WI38 (cell line): ENCODE results near the gene CDK6.

Experiments
- H3K4me3 ChIP-seq: 2 replicates; pipeline ENCODE4 v1.5.1; 2011; ENCODE audit warnings: low read depth, mild to moderate bottlenecking, control low read depth, low read length
- CTCF ChIP-seq: IDR thresholded peaks from 2 replicates; pipeline ENCODE4 v1.5.1; 2012; ENCODE audit warnings: low read depth, mild to moderate bottlenecking, control low read depth, low read length

The CDK6 gene

DNA sequence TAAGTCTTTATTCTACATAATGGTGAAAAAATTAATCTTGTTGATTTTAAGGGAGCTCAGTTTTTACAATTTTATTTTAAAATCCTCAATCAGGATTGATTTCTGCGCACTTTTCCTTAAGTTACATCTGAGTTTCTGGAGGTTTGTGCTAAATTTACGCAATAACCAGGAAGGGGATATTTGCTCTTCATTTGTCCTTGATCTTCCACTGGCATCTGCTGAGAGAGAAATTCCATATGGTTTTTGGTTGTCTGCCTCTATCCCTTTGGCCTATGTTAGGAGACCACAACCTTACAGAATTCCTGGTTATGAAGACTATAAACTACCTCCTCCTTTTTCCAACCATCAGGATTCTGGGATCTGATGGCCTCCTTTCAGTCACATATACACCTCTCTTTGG is 20.1 kb upstream of the CDK6 start:
- no peak for TF ChIP-seq CTCF
- no peak overlapping the region for H3K4me3 ChIP-seq

DNA sequence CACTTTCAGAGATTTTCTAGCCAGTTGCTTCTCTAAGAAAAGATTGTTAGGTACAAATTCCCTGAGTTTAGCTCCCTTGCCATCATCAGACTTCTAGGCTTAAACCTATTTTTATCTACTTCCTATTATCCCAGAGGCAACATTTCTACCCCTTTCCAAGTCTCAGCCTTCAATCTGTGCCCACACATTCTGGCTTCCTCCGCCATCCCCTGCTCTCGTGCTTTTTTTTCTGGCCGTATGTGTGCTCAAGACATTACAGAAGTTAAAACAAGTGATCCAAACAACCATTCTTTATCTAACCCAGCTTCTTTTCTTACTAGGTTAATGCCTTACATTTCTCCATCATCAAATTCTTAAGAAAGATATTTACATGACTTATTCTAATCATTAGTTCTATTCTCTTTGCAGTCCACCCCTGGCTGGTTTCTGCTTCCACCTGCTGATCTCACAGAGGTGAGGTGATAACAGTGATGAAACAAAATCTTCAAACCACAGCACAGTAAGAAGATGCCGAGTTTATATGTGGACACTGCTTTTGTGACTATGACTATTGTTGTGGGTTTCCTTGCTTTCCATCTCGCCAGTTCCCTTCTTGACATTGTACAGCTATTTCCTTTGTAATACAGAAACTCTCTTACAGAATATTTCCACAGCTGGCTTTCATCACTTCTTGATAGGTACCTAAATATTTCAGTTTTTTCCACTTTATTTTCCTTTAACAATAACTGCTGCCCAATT is 18.3 kb upstream of the CDK6 start:
- no peak for TF ChIP-seq CTCF

GRCh38 chr7:92851732-92852131 is 15.4 kb upstream of the CDK6 start:
- no peak overlapping the region for H3K4me3 ChIP-seq
- no peak for TF ChIP-seq CTCF

More for the DNA sequence above, 18.3 kb upstream of the CDK6 start:
- H3K4me3 ChIP-seq = no peak overlapping the region

DNA sequence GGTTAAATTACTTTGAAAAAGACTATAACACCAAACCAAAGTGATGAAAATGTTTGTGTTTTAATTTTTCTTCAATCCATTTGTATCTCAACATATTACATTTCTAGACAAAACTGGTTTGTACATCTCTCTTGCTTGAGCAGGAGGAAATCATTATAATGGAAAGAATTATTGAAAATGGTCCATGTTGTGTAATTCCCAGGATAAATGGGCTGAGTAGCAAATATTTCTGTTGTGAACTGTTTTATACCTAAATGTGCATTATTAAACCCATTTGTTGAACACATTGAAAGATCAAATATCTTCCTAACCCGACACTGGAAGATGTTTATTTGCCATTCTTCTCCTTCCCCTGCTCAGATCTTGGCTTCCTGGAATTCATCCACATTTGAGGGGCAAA is 14.1 kb upstream of the CDK6 start:
- H3K4me3 ChIP-seq = no peak overlapping the region
- no peak for TF ChIP-seq CTCF

DNA sequence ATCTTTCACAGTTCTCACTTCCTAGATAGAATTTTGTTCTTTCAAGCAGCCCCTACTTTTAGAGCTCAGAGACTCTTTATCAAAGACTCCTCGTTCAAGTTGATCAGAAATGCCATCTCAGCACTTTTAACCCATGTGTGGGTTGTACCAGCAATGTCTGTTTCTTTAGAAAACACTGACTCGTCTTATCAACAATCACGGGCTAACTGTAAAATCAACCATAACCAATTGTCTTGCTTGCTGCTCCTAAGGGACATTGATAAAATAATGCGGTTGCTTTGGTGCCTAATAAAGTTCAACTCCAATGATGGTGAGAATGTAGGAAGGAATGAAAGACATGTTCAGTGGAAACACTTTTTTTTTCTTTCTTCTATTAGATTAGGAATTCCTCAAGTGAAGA is 12.9 kb upstream of the CDK6 start:
- no peak for TF ChIP-seq CTCF
- H3K4me3 ChIP-seq = no peak overlapping the region

DNA sequence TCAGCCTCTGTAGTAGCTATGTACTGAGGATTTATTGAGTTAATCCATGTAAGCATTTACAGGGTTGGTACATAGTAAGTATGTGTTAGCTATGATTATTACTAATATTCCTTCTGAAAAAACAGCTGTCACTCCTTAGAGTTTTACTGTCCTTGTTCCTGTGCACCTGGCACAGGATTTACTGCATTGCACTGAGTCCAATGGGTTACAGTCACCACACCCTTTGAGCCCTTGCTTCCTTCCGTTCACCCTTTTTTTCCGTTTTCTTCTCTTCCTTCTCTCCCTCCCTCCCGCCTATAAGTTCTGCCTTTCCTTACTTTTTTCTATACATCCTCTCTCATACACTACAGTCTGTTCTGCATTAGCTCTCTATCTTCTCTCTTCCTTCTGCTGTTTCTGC is 12.5 kb upstream of the CDK6 start:
- no peak for TF ChIP-seq CTCF
- no peak overlapping the region for H3K4me3 ChIP-seq

DNA sequence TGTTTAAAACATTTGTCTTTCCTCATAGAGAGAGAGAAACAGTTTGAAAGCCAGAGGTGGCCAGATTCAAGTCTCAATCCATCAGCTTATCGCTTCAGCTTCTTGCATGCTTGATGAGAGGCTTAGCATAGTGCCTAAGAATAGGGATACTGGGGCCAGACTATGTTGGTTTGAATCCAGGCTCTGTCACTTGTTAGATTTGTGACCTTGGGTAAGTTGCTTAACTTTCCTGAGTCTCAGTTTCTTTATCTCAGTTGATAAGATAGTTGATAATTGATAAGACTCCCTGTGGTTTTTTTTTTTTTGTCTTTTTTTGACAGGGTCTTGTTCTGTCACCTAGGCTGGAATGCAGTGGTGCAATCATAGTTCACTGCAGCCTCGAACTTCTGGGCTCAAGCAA is 12.1 kb upstream of the CDK6 start:
- no peak overlapping the region for H3K4me3 ChIP-seq
- TF ChIP-seq CTCF = no peak
